ENCODE data around the gene ITGA1. TPM values are rescaled to one million over a fixed set of nuclear protein-coding genes. Genes with fewer than 3 reads are reported as not detected.

Gene ITGA1
- polyA plus RNA-seq, 1 donor (not counting 4 experiments of a cell fraction or from before 2014, with no cell fraction given): 1.4 TPM

GRCh38 chr5:52825826-52826225 is 38.1 kb downstream of the ITGA1 start:
- dilution Hi-C loops (cut with MboI; ENCODE audit: extremely low pct_ligation_motif_present, low sequenced_read_pairs): no loop called here
- H3K27ac ChIP-seq (ENCODE audit: control insufficient read depth, insufficient read depth, low read length): no peak overlapping the region
- no peak for TF ChIP-seq EZH2 (IDR thresholded peaks at IDR 0.05; ENCODE audit: low read length)
- no peak for TF ChIP-seq CTCF (optimal IDR thresholded peaks at IDR 0.05 in 1 of 3, IDR thresholded peaks at IDR 0.05 in 1 of 3, conservative IDR thresholded peaks at IDR 0.05 in 1 of 3; ENCODE audit: extremely low read depth in 1 of 3, insufficient read depth in 2 of 3, low read length in 3 of 3)
- no peak for DNase-seq (ENCODE audit: low read depth, low spot score)
- H3K9me3 ChIP-seq (ENCODE audit: control insufficient read depth, low read depth, low read length): no peaks in the 10 kb centered on the region
- H2AFZ ChIP-seq (ENCODE audit: control insufficient read depth, low read length): no peak overlapping the region
- no peaks in the 10 kb centered on the region for H3K27me3 ChIP-seq (ENCODE audit: control insufficient read depth, extremely low read depth, insufficient read depth, low read length)
- no peak overlapping the region for H3K4me3 ChIP-seq (ENCODE audit: control insufficient read depth in 2 of 3, extremely low read depth in 1 of 3, insufficient read depth in 2 of 3, low read depth in 1 of 3, low read length in 3 of 3)
- no peaks in the 10 kb centered on the region for H3K9me1 ChIP-seq (ENCODE audit: control insufficient read depth, extremely low read depth, insufficient read depth, low read length)
- no peaks in the 10 kb centered on the region for H3K36me3 ChIP-seq (ENCODE audit: control insufficient read depth in 2 of 2, extremely low read depth in 1 of 2, insufficient read depth in 2 of 2, low read length in 2 of 2)
- H3K9ac ChIP-seq (ENCODE audit: control insufficient read depth, extremely low read depth, insufficient read depth, low read length): no peak overlapping the region
- no peak overlapping the region for H3K4me2 ChIP-seq (ENCODE audit: control insufficient read depth, extremely low read depth, insufficient read depth, low read depth, low read length)
- no peaks in the 10 kb centered on the region for H3K79me2 ChIP-seq (ENCODE audit: control insufficient read depth, insufficient read depth, low read length)
- no peak for FAIRE-seq
- no peaks in the 10 kb centered on the region for H3K4me1 ChIP-seq (ENCODE audit: control insufficient read depth, extremely low read depth, insufficient read depth, low read length)
- no peaks in the 10 kb centered on the region for H4K20me1 ChIP-seq (ENCODE audit: control insufficient read depth, extremely low read depth, insufficient read depth, low read length)

GRCh38 chr5:52827815-52828214 is 40.1 kb downstream of the ITGA1 start:
- H3K9me1 ChIP-seq (ENCODE audit: control insufficient read depth, extremely low read depth, insufficient read depth, low read length): no peaks in the 10 kb centered on the region
- H4K20me1 ChIP-seq (ENCODE audit: control insufficient read depth, extremely low read depth, insufficient read depth, low read length): no peaks in the 10 kb centered on the region
- H3K9me3 ChIP-seq (ENCODE audit: control insufficient read depth, low read depth, low read length): no peaks in the 10 kb centered on the region
- no peak overlapping the region for H3K4me3 ChIP-seq (ENCODE audit: control insufficient read depth in 2 of 3, extremely low read depth in 1 of 3, insufficient read depth in 2 of 3, low read depth in 1 of 3, low read length in 3 of 3)
- dilution Hi-C loops (cut with MboI; ENCODE audit: extremely low pct_ligation_motif_present, low sequenced_read_pairs): no loop called here
- FAIRE-seq (no peak), DNase-seq (ENCODE audit: low read depth, low spot score) (no peak)
- H3K36me3 ChIP-seq (ENCODE audit: control insufficient read depth in 2 of 2, extremely low read depth in 1 of 2, insufficient read depth in 2 of 2, low read length in 2 of 2): no peaks in the 10 kb centered on the region
- no peak overlapping the region for H3K9ac ChIP-seq (ENCODE audit: control insufficient read depth, extremely low read depth, insufficient read depth, low read length)
- H3K4me1 ChIP-seq (ENCODE audit: control insufficient read depth, extremely low read depth, insufficient read depth, low read length): no peaks in the 10 kb centered on the region
- no peaks in the 10 kb centered on the region for H3K79me2 ChIP-seq (ENCODE audit: control insufficient read depth, insufficient read depth, low read length)
- no peak overlapping the region for H2AFZ ChIP-seq (ENCODE audit: control insufficient read depth, low read length)
- H3K27me3 ChIP-seq (ENCODE audit: control insufficient read depth, extremely low read depth, insufficient read depth, low read length): no peaks in the 10 kb centered on the region
- H3K27ac ChIP-seq (ENCODE audit: control insufficient read depth, insufficient read depth, low read length): no peak overlapping the region
- no peak for TF ChIP-seq EZH2 (IDR thresholded peaks at IDR 0.05; ENCODE audit: low read length)
- no peak for TF ChIP-seq CTCF (optimal IDR thresholded peaks at IDR 0.05 in 1 of 3, IDR thresholded peaks at IDR 0.05 in 1 of 3, conservative IDR thresholded peaks at IDR 0.05 in 1 of 3; ENCODE audit: extremely low read depth in 1 of 3, insufficient read depth in 2 of 3, low read length in 3 of 3)
- no peak overlapping the region for H3K4me2 ChIP-seq (ENCODE audit: control insufficient read depth, extremely low read depth, insufficient read depth, low read depth, low read length)
